RWPE1 (cell line): Measurements from ENCODE around the gene EFNA2.

Source experiments
- CTCF ChIA-PET: fragments of 350-600 bp; sonication (Branson Sonifier 250); formaldehyde crosslinking; extraction: SDS; loops from one replicate; lab custom pipeline; 2021; lab: Yijun Ruan, JAX
- POLR2A ChIA-PET: fragments of 400-600 bp; formaldehyde crosslinking; extraction: SDS; loops from one replicate; lab custom pipeline; 2020; ENCODE audit warnings: antibody characterized with exemption; ENCODE audit not compliant: low non-redundant PET; lab: Yijun Ruan, JAX
- DNase-seq: peaks from one replicate; pipeline ENCODE4 v3.0.0; 2012; ENCODE audit warnings: low spot score
- H3K27ac ChIP-seq: fragments of 450-650 bp; 2 replicates; pipeline ENCODE4 v1.5.1; 2017
- TF ChIP-seq, protein P1 (sequence below): fragments of 450-650 bp; conservative IDR thresholded peaks from 2 replicates; pipeline ENCODE4 v1.5.1; 2017; ENCODE audit warnings: low read depth, mild to moderate bottlenecking

EFNA2 gene

DNA sequence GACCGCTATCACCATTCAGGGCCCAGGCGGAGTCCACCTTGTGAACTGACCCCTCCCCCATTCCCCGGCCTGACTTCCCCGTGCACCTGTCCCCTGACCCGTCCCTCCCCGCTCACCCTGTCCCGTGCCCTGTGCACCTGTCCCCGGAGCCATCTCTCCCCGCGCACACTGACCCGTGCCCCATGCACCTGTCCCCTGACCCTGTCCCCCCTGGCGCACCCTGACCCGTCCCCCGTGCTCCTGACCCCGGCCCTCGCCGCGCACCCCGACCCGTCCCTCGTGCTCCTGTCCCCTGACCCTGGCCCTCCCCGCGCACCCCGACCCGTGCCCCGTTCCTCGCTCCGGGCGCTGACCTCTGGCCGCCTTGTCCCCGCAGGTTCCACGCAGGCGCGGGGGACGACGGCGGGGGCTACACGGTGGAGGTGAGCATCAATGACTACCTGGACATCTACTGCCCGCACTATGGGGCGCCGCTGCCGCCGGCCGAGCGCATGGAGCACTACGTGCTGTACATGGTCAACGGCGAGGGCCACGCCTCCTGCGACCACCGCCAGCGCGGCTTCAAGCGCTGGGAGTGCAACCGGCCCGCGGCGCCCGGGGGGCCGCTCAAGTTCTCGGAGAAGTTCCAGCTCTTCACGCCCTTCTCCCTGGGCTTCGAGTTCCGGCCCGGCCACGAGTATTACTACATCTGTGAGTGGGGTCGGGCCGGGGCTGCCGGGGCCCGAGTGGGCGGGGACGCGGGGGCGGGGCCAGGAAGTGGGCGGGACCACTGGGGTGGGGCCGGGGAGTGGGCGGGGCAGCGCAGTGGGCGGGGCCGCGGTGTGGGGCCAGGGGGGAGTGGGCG lies 9.7 kb downstream of the EFNA2 start:
- POLR2A ChIA-PET: no interaction called here
- TF ChIP-seq, protein P1, sequence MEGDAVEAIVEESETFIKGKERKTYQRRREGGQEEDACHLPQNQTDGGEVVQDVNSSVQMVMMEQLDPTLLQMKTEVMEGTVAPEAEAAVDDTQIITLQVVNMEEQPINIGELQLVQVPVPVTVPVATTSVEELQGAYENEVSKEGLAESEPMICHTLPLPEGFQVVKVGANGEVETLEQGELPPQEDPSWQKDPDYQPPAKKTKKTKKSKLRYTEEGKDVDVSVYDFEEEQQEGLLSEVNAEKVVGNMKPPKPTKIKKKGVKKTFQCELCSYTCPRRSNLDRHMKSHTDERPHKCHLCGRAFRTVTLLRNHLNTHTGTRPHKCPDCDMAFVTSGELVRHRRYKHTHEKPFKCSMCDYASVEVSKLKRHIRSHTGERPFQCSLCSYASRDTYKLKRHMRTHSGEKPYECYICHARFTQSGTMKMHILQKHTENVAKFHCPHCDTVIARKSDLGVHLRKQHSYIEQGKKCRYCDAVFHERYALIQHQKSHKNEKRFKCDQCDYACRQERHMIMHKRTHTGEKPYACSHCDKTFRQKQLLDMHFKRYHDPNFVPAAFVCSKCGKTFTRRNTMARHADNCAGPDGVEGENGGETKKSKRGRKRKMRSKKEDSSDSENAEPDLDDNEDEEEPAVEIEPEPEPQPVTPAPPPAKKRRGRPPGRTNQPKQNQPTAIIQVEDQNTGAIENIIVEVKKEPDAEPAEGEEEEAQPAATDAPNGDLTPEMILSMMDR: no peak
- H3K27ac ChIP-seq: no peak overlapping the region
- CTCF ChIA-PET: interaction anchor here (0.9 kb wide), 1 partner anchor 16 kb away, joined by 3 read pairs; no protein-coding TSS in a partner anchor
- peak; percentile 81 for DNase-seq

DNA sequence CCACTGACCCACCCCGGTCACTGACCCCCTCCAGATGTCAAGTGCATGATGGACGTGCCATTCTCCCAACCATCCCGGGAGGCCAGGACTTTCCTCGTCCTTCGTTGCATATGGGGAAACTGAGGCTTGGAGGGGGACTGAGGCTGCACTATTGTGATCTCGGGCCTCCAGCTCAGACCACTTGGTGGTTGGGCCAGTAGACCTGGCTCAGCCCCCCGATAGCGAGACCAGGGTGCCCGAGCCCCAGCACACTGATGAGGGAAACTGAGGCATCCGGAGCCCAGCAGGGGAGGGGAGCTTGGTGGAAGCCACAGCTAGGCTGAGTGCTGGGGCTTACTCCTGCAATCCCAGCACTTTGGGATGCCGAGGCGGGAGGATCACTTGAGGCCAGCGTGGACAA lies 10.4 kb downstream of the EFNA2 start:
- no peak overlapping the region for H3K27ac ChIP-seq
- CTCF ChIA-PET: interaction anchor here (0.7 kb wide), 1 partner anchor 9 kb away, joined by 3 read pairs; no protein-coding TSS in a partner anchor
- TF ChIP-seq, protein P1: no peak
- POLR2A ChIA-PET: no interaction called here
- DNase-seq: no peak

DNA sequence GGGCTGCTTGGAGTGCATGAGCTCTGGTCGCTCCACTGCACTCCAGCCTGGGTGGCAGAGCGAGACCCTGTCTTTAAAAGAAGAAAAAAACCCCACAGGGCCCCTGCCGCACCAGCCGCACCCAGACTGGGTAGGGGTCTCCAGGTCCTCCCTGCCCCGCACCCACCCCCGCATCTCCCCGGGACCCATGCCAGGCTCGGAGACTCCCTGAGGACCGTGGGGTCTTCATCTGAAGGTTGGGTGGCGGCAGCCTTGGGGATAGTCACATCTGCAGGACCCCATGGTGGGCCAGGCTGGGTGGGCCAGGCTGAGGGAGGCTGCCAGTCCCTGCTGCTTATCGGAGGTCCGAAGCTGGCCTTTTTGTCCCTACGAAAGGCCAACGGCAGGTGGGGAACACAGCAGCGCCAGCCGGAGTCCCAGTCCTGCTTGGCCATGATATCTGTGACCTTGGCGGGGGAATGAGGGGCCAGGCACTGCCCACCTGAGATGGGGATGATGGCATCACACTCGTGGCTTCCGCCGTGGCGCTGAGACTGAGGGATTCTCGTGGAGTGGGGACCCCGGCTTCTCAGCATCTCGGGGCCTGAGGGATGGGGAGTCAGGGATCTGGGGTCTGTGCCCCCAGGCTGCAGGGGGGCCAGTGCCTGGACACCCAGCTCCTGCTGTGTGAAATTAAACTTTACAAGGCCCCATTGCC lies 11.1 kb downstream of the EFNA2 start:
- ChIA-PET POLR2A (no interaction called here), CTCF (interaction anchor here (0.7 kb wide), 1 partner anchor 8 kb away, joined by 3 read pairs; no protein-coding TSS in a partner anchor)
- H3K27ac ChIP-seq: no peak overlapping the region
- TF ChIP-seq, protein P1: no peak
- no peak for DNase-seq

DNA sequence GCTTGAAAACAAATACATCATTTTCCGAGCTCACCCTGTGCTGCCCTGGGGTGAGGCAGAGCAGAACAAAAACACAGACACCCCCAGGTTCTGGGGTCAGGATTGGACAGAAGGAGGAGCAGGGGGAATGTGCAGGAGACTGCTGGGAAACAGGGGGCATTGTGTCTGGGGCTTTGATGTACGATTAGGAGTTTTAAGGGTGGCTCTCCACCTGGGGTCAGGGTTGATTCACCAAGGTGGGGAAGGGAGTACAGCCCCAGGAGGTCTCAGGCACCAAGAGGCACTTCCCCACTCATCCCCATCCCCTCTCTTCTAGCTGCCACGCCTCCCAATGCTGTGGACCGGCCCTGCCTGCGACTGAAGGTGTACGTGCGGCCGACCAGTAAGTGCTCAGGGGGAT lies 12.6 kb downstream of the EFNA2 start:
- no peak overlapping the region for H3K27ac ChIP-seq
- TF ChIP-seq, protein P1: no peak
- POLR2A ChIA-PET: interaction anchor here (0.7 kb wide), 1 partner anchor 20 kb away, joined by 9 read pairs; no protein-coding TSS in a partner anchor
- CTCF ChIA-PET: no interaction called here
- no peak for DNase-seq

DNA sequence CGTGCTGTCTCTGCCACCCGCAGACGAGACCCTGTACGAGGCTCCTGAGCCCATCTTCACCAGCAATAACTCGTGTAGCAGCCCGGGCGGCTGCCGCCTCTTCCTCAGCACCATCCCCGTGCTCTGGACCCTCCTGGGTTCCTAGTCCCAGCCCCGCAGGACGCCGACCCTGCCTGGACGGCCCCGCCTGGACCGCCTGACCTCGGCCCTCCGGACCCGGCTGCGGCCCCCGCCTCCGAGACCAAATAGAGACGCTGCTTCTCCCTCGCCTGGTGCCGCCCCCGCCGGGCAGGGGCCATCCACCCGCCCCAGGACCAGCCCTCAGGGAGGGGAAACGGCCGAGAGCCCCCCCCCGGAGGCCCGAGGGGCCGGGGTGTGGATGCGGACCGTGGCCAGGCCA lies 14.1 kb downstream of the EFNA2 start:
- TF ChIP-seq, protein P1: no peak
- ChIA-PET CTCF (no interaction called here), POLR2A (no interaction called here)
- DNase-seq: no peak
- no peak overlapping the region for H3K27ac ChIP-seq

DNA sequence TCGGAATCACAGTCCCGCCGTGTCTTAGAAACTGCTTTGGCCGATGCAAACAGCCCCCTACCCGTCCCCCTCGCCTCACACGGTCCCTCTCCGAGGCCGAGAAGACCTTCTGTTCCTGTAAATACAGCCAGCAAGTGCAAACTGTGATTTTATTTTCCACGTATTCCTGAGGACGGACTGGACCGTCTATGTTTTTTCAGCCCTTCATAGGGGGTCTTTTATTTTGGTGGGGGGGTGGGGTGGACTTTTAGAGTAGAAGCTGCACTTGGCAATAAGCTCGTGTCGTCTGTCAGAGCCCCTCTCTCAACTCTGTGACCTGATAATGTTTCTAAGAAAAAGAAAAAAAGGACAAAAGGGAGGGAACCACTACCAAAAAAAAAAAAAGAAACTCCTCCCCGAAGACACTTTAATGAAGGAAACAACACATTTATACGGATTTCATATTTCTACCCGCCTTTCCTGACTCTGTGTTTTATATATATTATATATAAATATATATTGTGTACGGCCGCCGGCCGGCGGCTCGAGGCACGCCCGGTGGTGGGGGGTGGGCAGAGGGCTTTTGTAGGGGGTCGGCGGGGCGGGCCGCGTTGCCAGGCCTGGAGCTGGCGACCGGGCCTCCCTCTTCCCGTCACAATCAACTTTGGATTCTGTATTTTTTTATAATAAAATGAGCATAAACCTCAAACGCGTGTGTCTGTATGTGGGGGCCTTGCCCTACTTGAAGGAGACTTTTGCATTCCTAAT lies 15.2 kb downstream of the EFNA2 start:
- H3K27ac ChIP-seq: no peak overlapping the region
- ChIA-PET CTCF (no interaction called here), POLR2A (no interaction called here)
- TF ChIP-seq, protein P1: no peak
- DNase-seq: no peak
